EL (cell line): ENCODE data around the gene CARD11.
"Not testable (repeated sequence)": the region's sequence is repeated elsewhere in the genome, so short reads cannot be mapped to it uniquely, and the experiment has no call there.

Experiments
- DNase-seq: peaks from one replicate; pipeline ENCODE4 v3.0.0-alpha.2; 2016

CARD11 gene

DNA sequence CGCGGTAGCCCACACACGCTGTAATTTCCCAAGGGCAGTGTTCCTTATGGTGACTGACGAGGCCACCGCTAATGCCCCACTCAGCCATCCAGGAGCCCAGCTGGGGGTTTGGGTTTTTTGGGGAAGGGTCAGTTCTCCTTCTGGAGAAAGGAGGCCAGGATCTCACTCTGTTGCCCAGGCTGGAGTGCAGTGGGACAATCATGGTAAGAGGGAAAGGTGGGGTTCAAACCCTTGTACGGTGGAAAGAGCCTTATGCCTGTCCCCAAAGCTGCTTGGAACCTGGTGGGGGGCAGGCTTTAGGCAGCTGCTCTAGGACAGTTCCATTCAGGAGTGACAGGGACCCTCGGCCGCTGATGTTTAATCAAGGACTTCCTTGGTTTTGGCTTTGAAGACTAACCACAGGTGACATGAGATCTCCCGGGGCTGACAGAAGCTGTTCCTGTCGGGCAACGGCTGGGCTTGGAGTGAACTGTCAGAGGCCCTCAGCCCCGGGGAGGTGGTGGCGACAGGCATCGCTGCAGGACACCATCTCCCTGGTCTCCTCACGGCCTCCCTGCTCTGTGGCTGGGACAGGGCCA, 84.5 kb downstream of the CARD11 start:
- DNase-seq = no peak

- no peak for DNase-seq
These were observed 85.1 kb downstream of the CARD11 start for GRCh38 chr7:2958416-2959102.

- not testable (repeated sequence) for DNase-seq
These were observed 86.3 kb downstream of the CARD11 start for GRCh38 chr7:2957369-2957727.

DNA sequence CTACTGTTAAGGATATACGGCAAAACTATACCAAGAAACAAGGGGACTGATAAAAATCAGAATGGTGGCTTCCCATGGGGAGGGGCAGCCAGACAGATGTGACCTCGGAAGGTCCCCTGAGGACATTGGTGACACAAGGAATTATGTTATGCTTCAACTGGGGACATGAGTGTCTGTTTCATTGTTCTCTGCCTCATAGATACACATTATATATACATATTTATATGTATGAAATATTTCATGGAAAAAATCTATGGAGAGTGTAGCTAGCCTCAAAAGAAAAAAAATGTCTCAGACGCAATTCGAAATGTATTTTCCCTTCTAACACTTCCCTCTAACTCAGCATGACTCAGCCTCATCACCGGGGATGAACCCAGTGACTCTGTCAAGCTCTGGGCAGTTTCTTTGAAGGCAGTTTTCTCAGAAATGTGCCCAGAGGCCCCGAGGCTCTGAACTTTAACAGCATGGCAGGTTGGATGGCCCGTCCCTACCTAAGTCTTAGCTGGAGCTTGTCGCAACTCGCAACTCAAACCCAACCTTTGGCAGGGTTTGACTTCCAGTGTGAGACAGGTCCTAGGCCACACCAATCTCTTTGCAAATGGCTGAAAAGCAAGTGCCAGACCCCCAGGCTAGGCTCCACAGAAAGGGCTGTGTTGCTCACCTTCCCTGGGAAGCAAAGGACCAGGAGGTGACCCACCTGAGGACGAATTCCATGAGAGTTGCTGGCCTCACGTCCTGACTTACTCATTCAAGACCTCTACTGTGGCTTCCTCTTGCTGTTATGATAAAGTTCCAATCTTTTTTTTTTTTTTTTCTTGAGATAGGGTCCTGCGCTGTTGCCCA, 86.9 kb downstream of the CARD11 start:
- DNase-seq = peak; percentile 28

DNA sequence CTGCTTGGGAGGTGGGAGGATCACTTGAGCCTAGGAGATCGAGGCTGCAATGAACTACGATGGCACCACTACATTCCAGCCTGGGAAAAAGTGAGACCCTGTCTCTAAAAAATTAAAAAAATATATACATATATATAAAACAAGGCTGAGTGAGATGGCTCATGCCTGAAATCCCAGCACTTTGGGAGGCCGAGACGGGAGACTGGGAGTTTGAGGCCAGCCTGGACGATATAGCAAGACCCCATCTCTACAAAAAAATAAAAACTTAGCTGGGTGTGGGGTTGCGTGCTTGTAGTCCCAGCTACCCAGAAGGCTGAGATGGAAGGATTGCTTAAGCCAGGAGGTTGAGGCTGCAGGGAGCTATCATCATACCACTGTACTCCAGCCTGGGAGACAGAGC, 87.6 kb downstream of the CARD11 start:
- no peak for DNase-seq

- DNase-seq = no peak
These were observed 88.4 kb downstream of the CARD11 start for GRCh38 chr7:2955269-2955668.

GRCh38 chr7:2954433-2954853, 89.2 kb downstream of the CARD11 start:
- no peak for DNase-seq

DNA sequence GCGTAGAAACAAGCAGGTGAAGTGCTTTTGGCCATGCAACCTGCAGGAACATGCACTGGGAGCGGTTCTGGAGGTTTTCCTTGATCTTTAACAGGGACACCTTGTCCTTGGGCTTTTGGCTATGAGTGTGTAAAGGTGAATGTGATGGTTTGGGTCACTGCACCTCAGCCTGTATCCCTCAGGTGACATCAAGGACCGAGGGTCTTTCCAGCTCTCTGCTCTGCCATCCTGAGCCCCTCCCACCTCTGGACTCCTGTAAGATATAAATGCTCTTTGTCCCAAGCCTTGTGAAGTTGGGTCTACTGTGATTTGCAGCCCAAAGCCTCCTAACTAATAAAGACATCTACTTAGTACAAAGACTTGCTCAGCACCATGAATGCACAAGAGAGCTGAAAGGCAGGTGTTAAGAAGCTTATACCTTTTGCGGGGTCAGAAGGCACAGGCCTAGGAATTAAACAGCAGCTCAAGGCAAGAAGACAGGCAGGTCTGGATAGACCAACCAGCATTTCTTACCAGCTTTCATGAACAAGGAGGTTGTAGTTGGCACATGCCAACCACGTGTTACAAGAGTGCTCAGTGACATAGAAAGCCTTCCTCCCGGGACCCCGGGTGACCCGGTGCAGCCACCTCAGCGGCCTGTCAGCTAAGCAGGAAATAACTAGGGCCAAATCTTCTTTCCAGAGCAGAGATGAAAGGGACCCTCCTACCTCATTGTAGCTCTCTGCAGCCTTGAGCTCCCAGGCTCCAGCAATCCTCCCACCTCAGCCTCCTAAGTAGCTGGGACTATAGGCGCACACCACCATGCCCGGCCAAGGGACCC, 89.9 kb downstream of the CARD11 start:
- no peak for DNase-seq

DNA sequence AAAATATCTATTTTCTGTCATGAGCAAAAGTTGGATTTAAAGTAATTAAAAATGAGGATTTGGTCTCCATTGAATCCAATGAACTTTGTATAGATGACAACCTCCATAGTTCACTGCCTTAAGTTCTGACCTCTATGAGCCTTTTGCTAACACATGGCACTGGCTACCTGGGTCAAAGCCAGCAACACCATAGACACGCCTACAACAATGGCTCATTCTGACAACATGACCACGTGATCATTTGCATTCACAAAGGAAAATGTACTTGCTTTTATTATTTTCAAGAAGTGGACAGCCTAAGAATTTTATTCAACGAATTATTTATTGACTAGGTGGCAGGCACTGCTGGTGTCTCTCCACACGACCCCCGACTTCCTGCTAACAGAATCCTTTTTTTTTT, 90.6 kb downstream of the CARD11 start:
- no peak for DNase-seq

GRCh38 chr7:2952316-2952715, 91.4 kb downstream of the CARD11 start:
- no peak for DNase-seq

DNA sequence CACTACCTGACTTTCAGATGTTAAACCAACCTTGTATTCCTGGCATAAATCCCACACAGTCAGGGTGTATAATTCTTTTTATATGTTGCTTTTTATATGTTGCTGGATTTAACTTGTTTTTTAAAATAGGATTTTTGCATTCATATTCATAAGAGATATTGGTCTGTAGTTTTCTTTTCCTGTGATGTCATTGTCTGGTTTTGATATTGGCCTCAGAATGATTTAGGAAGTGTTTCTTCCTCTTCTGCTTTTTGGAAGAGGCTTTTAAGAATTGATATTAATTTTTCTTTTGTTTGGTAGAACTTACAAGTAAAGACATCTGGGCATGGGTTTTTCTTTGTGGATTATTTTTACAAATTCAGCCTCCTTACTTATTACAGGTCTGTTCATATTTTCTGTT, 93.1 kb downstream of the CARD11 start:
- DNase-seq = no peak

DNA sequence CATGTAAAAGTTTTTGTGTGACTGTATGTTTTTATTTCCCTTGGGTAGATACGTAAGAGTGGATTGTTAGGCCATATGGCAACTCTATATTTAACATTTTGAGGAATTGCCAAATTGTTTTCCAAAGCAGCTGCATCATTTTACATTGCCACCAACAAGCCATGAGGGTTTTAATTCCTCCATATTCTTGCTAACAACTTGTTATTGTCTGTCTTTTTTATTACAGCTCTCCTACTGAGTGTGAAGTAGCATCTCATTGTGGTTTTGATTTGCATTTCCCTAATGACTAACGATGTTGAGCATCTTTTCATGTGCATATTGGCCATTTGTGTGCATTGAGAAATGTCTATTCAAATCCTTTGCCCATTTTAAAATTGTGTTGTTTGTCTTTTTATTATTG, 94.9 kb downstream of the CARD11 start:
- DNase-seq = no peak

- DNase-seq = no peak
These were observed 96.4 kb downstream of the CARD11 start for GRCh38 chr7:2947058-2947780.

DNA sequence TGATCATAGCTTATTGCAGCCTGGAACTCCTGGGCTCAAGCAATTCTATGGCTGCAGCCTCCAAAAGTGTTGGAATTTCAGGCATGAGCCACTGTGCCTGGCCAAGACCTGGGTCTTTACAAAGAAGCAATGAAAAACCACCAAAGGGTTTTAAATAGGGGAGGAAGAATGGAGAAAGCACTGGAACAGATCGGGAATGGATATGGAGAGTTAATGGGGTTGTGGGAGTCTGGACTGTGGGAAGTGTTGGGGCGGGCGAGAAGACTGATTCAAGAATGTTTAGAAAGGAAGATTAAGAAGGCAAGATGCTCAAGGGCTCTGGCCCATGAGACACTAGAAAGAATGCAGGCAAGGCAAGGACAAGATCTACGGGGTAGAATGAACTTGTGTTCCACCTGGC, 98.5 kb downstream of the CARD11 start:
- DNase-seq = no peak

GRCh38 chr7:2944739-2945138, 98.9 kb downstream of the CARD11 start:
- DNase-seq = no peak

DNA sequence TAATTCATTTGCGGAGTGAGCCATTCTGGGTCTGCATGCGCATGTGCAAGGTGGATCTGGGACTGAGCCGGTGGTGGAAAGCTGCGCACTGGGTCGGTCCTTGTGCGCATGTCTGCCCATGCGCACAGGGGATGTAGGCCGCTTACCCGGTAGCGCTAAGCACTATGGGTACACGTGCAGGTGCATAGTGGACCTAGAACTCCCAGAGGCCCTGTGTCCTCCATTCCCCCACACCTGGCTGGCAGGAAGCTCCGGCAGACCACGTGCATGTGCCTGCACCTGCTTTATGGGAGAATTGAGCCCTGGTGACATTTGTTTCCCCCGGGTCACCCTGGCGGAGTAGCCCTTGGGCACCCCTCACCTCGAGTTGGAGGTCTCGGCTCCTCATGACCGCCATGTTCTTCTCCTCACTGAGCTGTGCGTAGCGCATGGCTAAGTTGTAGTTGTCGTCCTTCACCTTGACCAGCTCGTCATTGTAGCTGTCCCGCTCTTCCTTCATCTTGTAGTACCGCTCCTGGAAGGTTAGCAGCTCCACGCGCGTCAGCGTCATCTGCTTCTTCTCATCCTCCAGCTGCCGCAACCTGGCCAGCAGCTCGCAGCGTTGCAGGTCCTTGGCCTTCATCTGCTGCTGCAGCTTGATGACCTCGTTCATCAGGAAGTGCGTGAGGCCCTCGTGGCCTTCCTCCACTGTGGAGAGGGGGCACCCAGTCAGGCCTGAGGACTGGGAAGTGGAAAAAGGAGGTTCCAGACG, 99.6 kb downstream of the CARD11 start:
- no peak for DNase-seq

DNA sequence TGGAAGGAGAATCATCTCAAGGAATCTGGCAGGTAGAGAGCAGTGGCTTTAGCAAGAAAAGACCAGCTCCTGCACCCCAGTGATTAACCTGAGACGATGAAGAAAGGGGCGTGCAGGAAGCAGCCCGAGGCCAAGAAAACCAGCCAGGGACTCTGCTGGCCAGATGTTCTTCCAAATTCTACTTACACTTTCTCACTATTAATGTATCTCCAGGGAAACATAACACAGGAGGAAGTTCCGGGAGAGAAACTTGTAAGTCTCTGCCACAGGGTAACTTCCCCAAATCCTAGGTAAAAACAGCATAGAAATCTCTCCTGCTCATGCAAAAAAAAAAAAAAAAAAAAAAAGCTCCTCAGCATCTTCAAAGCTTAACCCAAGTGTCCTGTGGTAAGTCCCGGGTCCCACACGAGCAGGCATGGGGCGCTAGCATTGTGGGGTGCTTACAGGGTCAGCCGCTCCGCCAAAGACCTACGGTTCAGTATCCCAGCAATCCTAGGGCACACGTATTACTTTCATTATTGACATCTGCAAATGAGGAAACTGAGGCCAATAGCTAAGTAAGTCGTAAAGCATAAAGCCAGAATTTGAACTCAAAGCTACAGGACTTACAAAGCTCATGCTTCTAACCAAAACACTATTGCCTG, 102.3 kb downstream of the CARD11 start:
- DNase-seq = no peak

GRCh38 chr7:2940466-2940865, 103.2 kb downstream of the CARD11 start:
- no peak for DNase-seq

DNA sequence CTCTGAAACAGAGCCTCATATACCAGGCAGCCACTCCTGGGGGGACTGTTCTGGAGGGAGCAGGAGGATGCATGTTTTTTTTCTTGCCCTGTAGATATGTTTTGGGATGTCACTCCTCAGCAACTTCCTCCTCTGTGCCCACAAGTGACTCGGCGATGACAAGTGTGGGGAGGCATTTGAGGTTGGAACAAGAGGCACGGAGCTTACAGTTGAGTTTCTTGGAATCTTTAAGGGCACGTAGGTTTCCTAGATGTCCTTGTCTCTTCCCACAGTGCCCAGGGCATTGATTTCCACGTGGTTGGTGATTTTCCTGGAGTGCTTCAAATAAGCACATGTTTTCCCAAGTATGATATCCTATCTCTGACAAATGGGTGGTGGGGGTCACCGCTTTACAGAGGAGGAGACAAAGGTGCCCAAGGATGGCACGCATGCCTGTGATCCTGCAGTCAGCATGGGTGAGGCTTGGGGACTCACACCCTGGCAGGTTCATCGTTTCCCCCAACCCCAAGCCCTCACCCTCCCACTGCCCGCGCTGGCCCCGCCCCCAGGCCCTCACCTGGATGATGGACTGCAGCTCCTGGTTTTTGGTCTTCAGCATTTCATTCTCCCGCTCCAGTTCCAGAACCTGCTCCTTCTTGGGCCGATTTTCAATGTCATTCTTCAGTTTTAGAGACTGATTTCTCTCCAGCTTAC, 104.3 kb downstream of the CARD11 start:
- DNase-seq = peak; percentile 5

DNA sequence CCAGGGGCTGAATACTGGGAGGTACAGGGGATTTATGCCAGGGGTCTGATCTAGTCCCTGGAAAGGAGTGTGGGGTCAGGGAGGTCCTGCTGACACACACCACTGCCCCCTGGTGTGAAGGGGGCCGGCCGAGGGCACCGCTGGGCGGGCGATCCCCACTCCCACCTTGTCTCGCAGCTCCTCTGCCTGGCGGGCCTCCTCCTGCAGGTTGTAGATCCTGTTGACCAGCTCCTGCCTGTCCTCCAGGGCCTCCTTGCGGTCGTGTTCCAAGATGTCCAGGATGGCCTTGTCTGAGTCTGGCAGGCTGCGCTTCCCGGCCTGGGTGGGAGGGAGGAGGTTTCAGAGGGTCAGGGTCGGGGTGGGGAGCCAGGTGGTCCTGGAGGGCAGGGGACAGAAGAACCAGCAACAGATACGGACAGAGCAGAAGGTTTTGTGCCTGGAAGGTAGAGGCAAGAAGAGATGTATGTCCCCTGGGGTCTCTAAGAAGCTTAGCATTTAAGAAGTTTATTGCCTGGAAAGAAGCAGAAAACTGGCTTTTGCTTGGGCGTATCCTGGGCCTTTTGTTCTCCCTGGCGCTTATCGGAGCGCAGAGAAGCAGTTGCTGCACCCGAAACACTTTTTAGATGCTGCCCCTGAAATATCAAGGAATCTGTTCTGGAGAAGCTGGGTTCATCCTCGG, 105.0 kb downstream of the CARD11 start:
- no peak for DNase-seq
